Liver (tissue), 3 donors: ENCODE results near the gene L3MBTL3.

Experiments
- EGR1 ChIP-seq, 2 donors: IDR thresholded peaks; 2 replicates each; pipeline ENCODE4 v1.6.1; 2016 to 2018; ENCODE audit warnings: antibody characterized with exemption in 2 of 2, low read depth in 2 of 2
- FOXA1 ChIP-seq: IDR thresholded peaks from 2 replicates; pipeline ENCODE4 v1.6.1; 2016; ENCODE audit warnings: antibody characterized with exemption
- REST ChIP-seq: IDR thresholded peaks from 2 replicates; pipeline ENCODE4 v1.6.1; 2016; ENCODE audit warnings: antibody characterized with exemption, mild to moderate bottlenecking
- RXRA ChIP-seq, 2 donors: IDR thresholded peaks; 2 replicates each; pipeline ENCODE4 v1.6.1; 2017 to 2018; ENCODE audit warnings: antibody characterized with exemption in 2 of 2, mild to moderate bottlenecking in 1 of 2
- TF ChIP-seq, protein P1 (sequence below): fragments of 150-350 bp; IDR thresholded peaks from 2 replicates; pipeline ENCODE4 v1.5.1; 2017; ENCODE audit warnings: improper control_type of control experiment, low read depth, low read length; ENCODE audit not compliant: missing input control
- donor health status: healthy.
- donor health status: healthy.

GRCh38 chr6:130187335-130188206 is 169.2 kb downstream of the L3MBTL3 start:
- TF ChIP-seq, protein P1, sequence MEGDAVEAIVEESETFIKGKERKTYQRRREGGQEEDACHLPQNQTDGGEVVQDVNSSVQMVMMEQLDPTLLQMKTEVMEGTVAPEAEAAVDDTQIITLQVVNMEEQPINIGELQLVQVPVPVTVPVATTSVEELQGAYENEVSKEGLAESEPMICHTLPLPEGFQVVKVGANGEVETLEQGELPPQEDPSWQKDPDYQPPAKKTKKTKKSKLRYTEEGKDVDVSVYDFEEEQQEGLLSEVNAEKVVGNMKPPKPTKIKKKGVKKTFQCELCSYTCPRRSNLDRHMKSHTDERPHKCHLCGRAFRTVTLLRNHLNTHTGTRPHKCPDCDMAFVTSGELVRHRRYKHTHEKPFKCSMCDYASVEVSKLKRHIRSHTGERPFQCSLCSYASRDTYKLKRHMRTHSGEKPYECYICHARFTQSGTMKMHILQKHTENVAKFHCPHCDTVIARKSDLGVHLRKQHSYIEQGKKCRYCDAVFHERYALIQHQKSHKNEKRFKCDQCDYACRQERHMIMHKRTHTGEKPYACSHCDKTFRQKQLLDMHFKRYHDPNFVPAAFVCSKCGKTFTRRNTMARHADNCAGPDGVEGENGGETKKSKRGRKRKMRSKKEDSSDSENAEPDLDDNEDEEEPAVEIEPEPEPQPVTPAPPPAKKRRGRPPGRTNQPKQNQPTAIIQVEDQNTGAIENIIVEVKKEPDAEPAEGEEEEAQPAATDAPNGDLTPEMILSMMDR, result no peak
- TF ChIP-seq FOXA1 (no peak), RXRA (IDR thresholded peaks at IDR 0.05) (no peak), REST (no peak), EGR1 (IDR thresholded peaks at IDR 0.05; ENCODE audit: low read depth in 2 of 2) (no peak)
